Measurements from ENCODE around the gene EYS.

EYS gene

GRCh38 chr6:65199121-65199520 is 507.9 kb downstream of the EYS start:
- no peak for DNase-seq

DNA sequence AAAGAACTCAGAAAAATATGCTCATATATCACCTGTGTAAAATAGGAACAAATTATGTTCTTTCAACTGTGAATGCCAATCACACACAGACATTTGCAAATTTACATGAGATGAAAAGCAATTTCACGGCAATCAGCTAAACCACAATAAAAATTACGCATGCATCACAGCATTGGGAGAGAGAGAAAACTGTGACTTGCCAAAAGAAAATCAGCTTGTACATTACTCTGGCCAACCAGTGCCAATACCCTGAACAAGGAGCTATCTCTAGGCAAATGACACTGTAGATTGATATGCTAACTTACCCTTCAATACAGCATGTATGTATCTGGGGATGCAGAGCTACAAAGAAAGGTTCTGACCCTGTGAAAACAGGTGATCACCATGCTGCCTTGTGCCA is 515.6 kb downstream of the EYS start:
- no peak for DNase-seq

DNA sequence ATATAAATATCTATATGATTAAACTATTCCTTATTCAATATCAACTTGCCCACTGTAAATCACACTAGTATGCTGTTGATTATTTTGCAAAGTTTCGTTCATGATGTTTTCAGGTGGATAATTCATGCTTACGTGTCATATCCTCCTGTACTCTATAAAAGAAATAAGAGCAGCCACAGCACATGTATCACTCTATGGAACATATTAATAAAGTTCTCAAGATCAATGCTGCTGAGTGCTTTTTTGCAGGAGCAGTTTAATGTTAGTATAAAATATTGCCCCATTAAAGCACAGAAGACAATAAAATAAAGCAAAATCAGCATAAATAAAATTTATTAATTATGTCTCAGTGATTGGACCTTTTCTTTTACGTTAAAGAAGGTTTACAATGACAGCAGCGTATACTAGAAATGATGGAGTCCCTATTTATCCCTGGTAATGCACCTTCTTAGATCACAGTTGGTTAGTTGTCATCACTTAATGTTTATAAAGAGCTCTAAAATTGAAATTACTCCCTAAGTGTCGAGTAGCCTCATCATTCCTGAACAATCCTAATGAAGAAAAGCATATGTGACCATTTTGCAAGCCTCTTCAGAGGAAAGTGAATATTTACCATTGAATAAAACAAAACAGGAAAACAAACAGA is 517.7 kb downstream of the EYS start:
- DNase-seq = no peak

- no peak for DNase-seq
These were observed 520.2 kb downstream of the EYS start for GRCh38 chr6:65186826-65187225.

DNA sequence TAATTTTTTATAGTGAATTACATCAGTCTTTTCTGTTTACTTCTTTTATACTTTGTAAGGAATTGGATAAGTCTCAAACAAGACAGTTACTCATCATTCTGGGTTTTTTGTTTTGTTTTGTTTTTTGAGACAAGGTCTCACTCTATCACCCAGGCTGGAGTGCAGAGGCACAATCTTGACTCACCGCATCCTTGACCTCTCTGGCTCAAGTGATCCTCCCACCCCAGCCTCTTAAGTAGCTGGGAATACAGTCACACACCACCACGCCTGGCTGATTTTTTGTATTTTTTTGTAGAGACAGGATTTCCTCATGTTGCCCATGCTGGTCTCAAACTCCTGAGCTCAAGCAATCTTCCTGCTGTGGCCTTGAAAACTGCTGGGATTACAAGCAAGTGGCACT is 524.3 kb downstream of the EYS start:
- DNase-seq = no peak

- no peak for DNase-seq
These were observed 536.8 kb downstream of the EYS start for GRCh38 chr6:65170273-65170672.

GRCh38 chr6:65161661-65162060 is 545.4 kb downstream of the EYS start:
- no peak for DNase-seq

DNA sequence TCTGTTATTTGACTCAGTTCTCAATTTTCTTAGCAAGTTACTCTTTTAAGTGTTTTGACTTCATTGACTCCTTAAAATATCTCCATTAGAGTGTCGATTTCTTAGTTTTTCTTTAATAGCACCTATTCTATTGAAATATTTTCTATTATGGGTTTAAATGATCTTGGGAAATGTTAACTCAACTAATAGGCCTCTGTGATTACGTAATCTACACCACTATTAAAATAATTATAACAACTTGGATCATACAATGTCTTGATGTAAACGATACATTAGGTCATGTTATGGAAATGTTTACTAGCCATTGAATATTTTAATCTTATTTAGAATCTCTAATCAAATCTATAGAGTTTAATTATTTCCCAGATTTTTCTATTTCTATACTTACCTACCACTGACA is 550.0 kb downstream of the EYS start:
- DNase-seq = no peak

DNA sequence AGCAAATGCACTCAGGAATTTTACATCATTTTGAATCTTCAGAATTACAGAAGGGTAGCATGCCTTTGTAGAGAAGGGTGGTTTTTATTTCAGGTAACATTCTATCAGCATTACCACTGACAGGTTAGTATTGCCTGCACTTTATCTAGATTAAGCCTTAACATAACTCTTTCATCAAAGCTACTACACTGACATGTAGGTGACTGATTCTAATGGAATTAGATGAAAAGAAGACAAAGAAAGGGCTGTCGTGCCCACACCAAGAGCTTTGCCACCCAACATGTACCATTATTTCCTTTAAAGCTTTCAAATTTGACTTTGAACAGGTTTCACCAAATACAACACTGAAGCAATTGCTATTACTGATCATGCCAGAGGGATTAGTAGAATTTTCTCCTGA is 551.9 kb downstream of the EYS start:
- no peak for DNase-seq

- DNase-seq = no peak
These were observed 557.2 kb downstream of the EYS start for GRCh38 chr6:65149841-65150240.

GRCh38 chr6:65148839-65149238 is 558.2 kb downstream of the EYS start:
- DNase-seq = no peak

DNA sequence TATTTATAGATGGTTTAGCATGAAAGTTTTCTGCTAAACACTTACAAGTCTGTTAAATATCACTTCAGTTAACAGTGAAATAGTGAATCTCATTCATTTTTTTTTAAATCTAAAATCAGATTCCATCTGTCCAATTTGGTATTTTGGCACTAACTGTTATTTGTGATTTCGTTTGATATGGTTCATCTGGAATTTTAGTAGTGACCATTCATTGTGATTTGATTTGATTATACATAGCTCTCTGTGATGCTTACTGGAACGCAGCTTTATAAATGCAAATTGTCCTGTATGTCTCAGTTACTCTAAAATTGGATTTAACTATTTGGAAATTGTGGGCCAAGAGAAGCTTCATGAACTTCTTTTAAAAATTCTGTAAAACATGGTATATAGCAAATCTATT is 571.5 kb downstream of the EYS start:
- DNase-seq = no peak

- no peak for DNase-seq
These were observed 580.4 kb downstream of the EYS start for GRCh38 chr6:65126667-65127066.

- no peak for DNase-seq
These were observed 583.5 kb downstream of the EYS start for GRCh38 chr6:65123521-65123920.

- no peak for DNase-seq
These were observed 589.1 kb downstream of the EYS start for GRCh38 chr6:65117817-65118409.

GRCh38 chr6:65116326-65116725 is 590.7 kb downstream of the EYS start:
- DNase-seq = no peak

GRCh38 chr6:65113581-65113980 is 593.4 kb downstream of the EYS start:
- DNase-seq = no peak

DNA sequence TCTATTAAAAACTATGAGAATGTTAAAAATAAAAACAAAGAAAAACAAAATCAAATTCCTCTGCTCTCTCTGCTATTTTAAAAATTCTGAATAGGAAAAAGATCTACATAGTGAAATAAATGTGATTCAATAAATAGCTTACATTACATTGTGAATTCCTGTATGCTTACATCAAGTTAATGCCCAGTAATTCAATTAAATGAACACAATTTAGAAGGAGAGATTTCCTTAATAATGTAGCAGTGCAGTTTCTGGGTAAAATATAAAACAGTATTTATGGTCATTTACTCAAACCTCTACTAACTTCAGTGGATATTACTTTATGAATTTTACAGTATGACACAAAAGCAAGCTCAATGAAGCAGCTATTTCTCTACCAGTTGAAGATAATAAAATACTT is 594.6 kb downstream of the EYS start:
- DNase-seq = no peak

- DNase-seq = no peak
These were observed 597.0 kb downstream of the EYS start for GRCh38 chr6:65110031-65110430.

GRCh38 chr6:65098349-65098748 is 608.7 kb downstream of the EYS start:
- no peak for DNase-seq

- no peak for DNase-seq
These were observed 615.5 kb downstream of the EYS start for GRCh38 chr6:65091561-65091960.

DNA sequence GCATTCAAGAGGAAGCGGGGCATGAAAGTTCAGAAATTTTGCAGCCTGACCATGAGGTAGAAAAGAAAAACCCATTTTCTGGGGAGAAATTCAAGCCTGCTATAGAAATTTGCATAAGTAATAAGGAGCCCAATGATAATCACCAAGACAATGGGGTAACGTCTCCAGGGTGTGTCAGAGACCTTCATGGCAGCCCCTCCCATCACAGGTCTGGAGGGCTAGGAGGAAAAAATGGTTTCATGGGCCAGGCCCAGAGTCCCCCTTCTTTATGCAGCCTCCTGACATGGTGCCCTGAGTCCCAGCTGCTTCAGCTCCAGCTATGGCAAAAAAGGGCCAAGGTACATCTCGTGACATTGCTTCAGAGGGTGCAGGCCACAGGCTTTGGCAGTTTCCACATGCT is 618.5 kb downstream of the EYS start:
- no peak for DNase-seq

- DNase-seq = no peak
These were observed 625.3 kb downstream of the EYS start for GRCh38 chr6:65081756-65082155.

GRCh38 chr6:65075705-65076230 is 631.3 kb downstream of the EYS start:
- DNase-seq = no peak

DNA sequence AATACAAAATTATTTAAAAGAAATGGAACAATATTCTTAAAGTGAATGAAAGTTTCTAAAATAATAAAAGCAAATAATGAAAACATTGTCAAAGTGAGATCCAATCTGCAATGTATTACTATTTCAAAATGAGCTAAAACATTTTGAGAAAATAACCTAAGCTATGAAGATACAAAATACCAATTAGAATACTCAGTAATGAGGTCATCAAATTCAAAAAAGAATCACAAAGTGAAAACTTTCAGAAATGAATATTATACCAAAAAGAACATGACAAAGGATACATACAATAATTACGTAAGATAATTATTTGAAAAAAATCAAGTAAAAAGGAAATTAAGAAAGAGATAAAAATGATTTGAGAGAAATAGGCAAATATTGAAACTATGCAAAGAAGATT is 634.5 kb downstream of the EYS start:
- no peak for DNase-seq

Data from activated T-cell treated with anti-CD3 and anti-CD28 coated beads, Interleukin-2, amount 50 U/mL, for 1 hour (primary cell).